ENCODE data around the gene RGS3. TPM values are rescaled to one million over a fixed set of nuclear protein-coding genes. Genes with fewer than 3 reads are reported as not detected.
A peak's percentile ranks its signal among the peaks of the same experiment; 100 is the strongest.

The RGS3 gene
- total RNA-seq, 1 donor from 2014 or later: 158 TPM

- no peak for TF ChIP-seq CTCF (IDR thresholded peaks at IDR 0.05; ENCODE audit: insufficient read depth, low read length, poor library complexity, severe bottlenecking)
- Histone ChIP-seq H3K27me3 (ENCODE audit: control insufficient read depth, insufficient read depth, low read length) (no peaks in the 10 kb centered on the region), H3K4me3 (ENCODE audit: low read depth, low read length) (no peak overlapping the region), H3K36me3 (ENCODE audit: control insufficient read depth, insufficient read depth, low read length) (no peaks in the 10 kb centered on the region)
- no peak for DNase-seq (ENCODE audit: low read depth)
Measured at GRCh38 chr9:113559834-113560800, 96.6 kb downstream of the RGS3 start.

DNA sequence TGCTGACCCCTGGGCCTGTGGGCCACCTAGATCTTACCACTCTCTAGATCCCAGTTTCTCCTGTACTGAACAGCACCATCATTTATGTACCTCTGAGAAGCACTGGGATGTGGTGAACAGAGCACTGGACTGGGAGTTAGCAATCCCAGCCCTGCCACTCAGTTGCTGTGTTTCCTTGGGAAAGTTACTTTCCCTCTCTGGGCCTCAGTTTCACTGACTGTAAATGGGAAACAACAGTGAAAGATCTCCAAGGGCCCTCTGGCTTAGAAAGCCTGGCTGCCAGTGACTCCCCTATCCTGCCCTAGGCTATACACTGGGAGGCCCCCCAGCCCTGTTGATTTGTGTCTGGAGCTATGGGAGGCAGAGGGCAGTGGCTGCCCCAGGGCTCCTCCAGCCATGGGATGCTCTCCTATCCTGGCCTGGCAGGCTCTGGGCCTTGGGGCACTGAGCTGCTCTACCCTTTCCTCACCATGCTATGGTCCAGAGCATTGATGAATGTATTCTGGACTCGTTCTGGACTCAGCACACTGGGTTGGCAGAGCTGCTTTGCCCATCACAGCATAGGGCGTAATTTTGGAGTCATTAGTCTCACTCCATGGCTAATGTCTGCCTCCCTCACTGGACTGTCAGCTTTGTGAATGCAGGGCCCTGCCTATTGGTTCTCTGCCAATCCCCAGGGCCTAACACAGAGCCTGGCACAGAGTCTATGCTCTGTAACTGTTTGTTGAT is 99.3 kb downstream of the RGS3 start:
- Histone ChIP-seq H3K27me3 (ENCODE audit: control insufficient read depth, insufficient read depth, low read length) (no peaks in the 10 kb centered on the region), H3K4me3 (ENCODE audit: low read depth, low read length) (no peak overlapping the region), H3K36me3 (ENCODE audit: control insufficient read depth, insufficient read depth, low read length) (no peaks in the 10 kb centered on the region)
- no peak for DNase-seq (ENCODE audit: low read depth)
- TF ChIP-seq CTCF (IDR thresholded peaks at IDR 0.05; ENCODE audit: insufficient read depth, low read length, poor library complexity, severe bottlenecking): no peak

GRCh38 chr9:113563826-113564497 is 100.4 kb downstream of the RGS3 start:
- TF ChIP-seq CTCF (IDR thresholded peaks at IDR 0.05; ENCODE audit: insufficient read depth, low read length, poor library complexity, severe bottlenecking): no peak
- no peaks in the 10 kb centered on the region for H3K27me3 ChIP-seq (ENCODE audit: control insufficient read depth, insufficient read depth, low read length)
- H3K36me3 ChIP-seq (ENCODE audit: control insufficient read depth, insufficient read depth, low read length): no peaks in the 10 kb centered on the region
- no peak for DNase-seq (ENCODE audit: low read depth)
- no peak overlapping the region for H3K4me3 ChIP-seq (ENCODE audit: low read depth, low read length)

- H3K36me3 ChIP-seq (ENCODE audit: control insufficient read depth, insufficient read depth, low read length): no peaks in the 10 kb centered on the region
- no peaks in the 10 kb centered on the region for H3K27me3 ChIP-seq (ENCODE audit: control insufficient read depth, insufficient read depth, low read length)
- no peak for DNase-seq (ENCODE audit: low read depth)
- H3K4me3 ChIP-seq (ENCODE audit: low read depth, low read length): peak overlapping the region; percentile 66
- no peak for TF ChIP-seq CTCF (IDR thresholded peaks at IDR 0.05; ENCODE audit: insufficient read depth, low read length, poor library complexity, severe bottlenecking)
Measured at GRCh38 chr9:113564498-113565237, 101.1 kb downstream of the RGS3 start.

DNA sequence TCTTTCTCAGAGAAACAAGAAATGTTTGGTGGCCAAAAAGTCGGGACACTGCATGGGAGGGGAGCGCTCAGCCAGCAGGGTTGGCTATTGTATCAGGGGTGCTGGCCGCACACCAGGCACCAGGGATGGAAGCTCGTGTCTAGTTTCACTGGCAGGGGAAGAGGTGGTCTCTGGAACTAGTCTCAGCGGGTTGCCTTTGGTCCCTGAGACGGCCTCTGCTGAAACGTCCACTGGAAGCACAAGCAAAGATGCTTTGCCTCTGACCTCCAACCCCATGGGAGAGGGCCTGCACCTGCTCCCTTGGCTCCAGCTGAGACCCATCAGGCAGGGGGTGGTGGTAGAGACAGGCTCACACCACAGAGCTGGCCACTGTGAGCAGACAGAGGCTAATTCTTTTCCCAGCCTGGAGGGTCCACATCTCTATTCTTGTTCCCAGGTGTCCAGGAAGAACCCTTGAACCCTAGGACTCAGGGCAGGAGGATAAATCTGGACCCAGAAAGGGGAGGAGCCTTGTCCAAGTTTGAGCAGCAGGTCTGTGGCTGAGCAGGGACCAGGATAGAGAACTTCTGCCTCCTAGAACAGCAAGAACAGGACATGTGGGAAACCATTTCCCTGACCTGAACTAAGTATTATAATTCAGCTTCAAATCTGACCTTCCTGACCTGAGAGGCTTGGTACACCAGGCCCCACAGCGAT is 102.6 kb downstream of the RGS3 start:
- Histone ChIP-seq H3K36me3 (ENCODE audit: control insufficient read depth, insufficient read depth, low read length) (no peaks in the 10 kb centered on the region), H3K27me3 (ENCODE audit: control insufficient read depth, insufficient read depth, low read length) (no peaks in the 10 kb centered on the region), H3K4me3 (ENCODE audit: low read depth, low read length) (peak overlapping the region; percentile 66)
- no peak for DNase-seq (ENCODE audit: low read depth)
- TF ChIP-seq CTCF (IDR thresholded peaks at IDR 0.05; ENCODE audit: insufficient read depth, low read length, poor library complexity, severe bottlenecking): no peak

All from kidney epithelial cell (primary cell).